SU-DHL-6 (cell line): ENCODE results near the gene ZNF747.

Source experiments
- H2AFZ ChIP-seq: fragments of 200-600 bp; sonication (generic); 2 replicates; pipeline ENCODE4 v1.6.1; 2014; ENCODE audit warnings: low read depth, mild to moderate bottlenecking, moderate library complexity, mixed read lengths, antibody characterized with exemption, low read length; ENCODE audit not compliant: severe bottlenecking
- H3F3A ChIP-seq: fragments of 200-600 bp; shearing (Covaris generic); 2 replicates; pipeline ENCODE4 v1.6.0; 2016; ENCODE audit warnings: antibody characterized with exemption, mild to moderate bottlenecking; ENCODE audit not compliant: insufficient read depth
- H3K27ac ChIP-seq: fragments of 200-600 bp; sonication (generic); 2 replicates; pipeline ENCODE4 v1.5.1; 2016; ENCODE audit warnings: low read depth, mild to moderate bottlenecking, low read length, moderate library complexity, mixed read lengths
- H3K27me3 ChIP-seq: fragments of 200-600 bp; sonication (generic), shearing (Covaris generic); 2 replicates; pipeline ENCODE4 v1.6.0; 2014; ENCODE audit warnings: mild to moderate bottlenecking, low read length
- H3K36me3 ChIP-seq: fragments of 200-600 bp; sonication (generic); 2 replicates; pipeline ENCODE4 v1.6.1; 2014; ENCODE audit warnings: mild to moderate bottlenecking, low read length, mixed read lengths
- H3K4me2 ChIP-seq: fragments of 300-600, 200-600 bp; shearing (Covaris generic), sonication (generic); 2 replicates; pipeline ENCODE4 v1.6.0; 2014; ENCODE audit warnings: low read length, low read depth, mild to moderate bottlenecking; ENCODE audit not compliant: poor library complexity, severe bottlenecking
- H3K4me3 ChIP-seq: fragments of 200-600 bp; sonication (generic); 2 replicates; pipeline ENCODE4 v1.5.1; 2014; ENCODE audit warnings: antibody characterized with exemption, low read length, mild to moderate bottlenecking, mixed read lengths; ENCODE audit not compliant: insufficient read depth, poor library complexity, severe bottlenecking
- H3K79me2 ChIP-seq: fragments of 200-600 bp; sonication (generic); 2 replicates; pipeline ENCODE4 v1.6.1; 2014; ENCODE audit warnings: mild to moderate bottlenecking, low read length, moderate library complexity; ENCODE audit not compliant: insufficient read depth
- H3K9ac ChIP-seq: fragments of 200-600 bp; sonication (generic); 2 replicates; pipeline ENCODE4 v1.7.0; 2014; ENCODE audit warnings: mild to moderate bottlenecking, low read length
- H3K9me2 ChIP-seq: fragments of 200-600 bp; sonication (generic); replicated peaks from 2 replicates; pipeline ENCODE4 v1.6.1; 2014; ENCODE audit warnings: low read length; ENCODE audit not compliant: insufficient read depth
- H3K9me3 ChIP-seq: fragments of 200-600 bp; sonication (generic); 2 replicates; pipeline ENCODE4 v1.6.1; 2014; ENCODE audit warnings: low read length, mixed read lengths; ENCODE audit not compliant: insufficient read depth
- H4K20me1 ChIP-seq: fragments of 200-600 bp; sonication (generic); 2 replicates; pipeline ENCODE4 v1.6.1; 2014; ENCODE audit warnings: low read depth, mild to moderate bottlenecking, antibody characterized with exemption, low read length, moderate library complexity, mixed read lengths
- EZH2phosphoT487 ChIP-seq: fragments of 200-600 bp; sonication (generic), shearing (Covaris generic); conservative IDR thresholded peaks from 2 replicates; pipeline ENCODE4 v1.6.1; 2018; ENCODE audit warnings: mild to moderate bottlenecking, antibody characterized with exemption, low read length, moderate library complexity, mixed read lengths
- TF ChIP-seq, protein P1 (sequence below): fragments of 200-600 bp; sonication (generic); IDR thresholded peaks from one replicate; pipeline ENCODE4 v1.5.1; 2017; ENCODE audit warnings: antibody characterized with exemption, mild to moderate bottlenecking, low read length, moderate library complexity; ENCODE audit not compliant: insufficient read depth, poor library complexity, severe bottlenecking

Gene ZNF747

DNA sequence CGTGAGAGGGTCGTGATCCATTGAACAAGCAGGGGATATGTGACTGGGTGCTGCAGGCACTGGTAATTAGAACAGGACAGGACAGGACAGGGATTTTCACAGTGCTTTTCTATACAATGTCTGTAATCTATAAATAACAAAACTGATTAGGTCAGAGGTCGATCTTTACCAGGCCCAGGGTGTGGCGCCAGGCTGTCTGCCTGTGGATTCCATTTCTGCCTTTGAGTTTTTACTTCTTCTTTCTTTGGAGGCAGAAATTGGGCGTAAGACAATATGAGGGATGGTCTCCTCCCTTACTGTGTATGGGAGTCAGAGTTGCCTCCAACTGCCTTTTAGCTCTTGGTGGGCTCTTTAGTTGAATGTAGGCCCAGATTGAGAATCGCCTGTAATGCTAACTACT is 25.0 kb upstream of the ZNF747 start:
- Histone ChIP-seq H3K27me3 (no peaks in the 10 kb centered on the region), H2AFZ (no peak overlapping the region), H3K9ac (no peak overlapping the region), H3K36me3 (no peaks in the 10 kb centered on the region), H3K4me3 (no peak overlapping the region), H4K20me1 (no peaks in the 10 kb centered on the region), H3K9me2 (no peaks in the 10 kb centered on the region), H3K79me2 (peaks cover 15% of the 10 kb centered on the region; the same call in 1 of the 2 replicates), H3F3A (peaks cover 5% of the 10 kb centered on the region; the same call in 1 of the 2 replicates), H3K9me3 (no peaks in the 10 kb centered on the region), H3K4me2 (no peak overlapping the region), H3K27ac (no peak overlapping the region)
- TF ChIP-seq, protein P1, sequence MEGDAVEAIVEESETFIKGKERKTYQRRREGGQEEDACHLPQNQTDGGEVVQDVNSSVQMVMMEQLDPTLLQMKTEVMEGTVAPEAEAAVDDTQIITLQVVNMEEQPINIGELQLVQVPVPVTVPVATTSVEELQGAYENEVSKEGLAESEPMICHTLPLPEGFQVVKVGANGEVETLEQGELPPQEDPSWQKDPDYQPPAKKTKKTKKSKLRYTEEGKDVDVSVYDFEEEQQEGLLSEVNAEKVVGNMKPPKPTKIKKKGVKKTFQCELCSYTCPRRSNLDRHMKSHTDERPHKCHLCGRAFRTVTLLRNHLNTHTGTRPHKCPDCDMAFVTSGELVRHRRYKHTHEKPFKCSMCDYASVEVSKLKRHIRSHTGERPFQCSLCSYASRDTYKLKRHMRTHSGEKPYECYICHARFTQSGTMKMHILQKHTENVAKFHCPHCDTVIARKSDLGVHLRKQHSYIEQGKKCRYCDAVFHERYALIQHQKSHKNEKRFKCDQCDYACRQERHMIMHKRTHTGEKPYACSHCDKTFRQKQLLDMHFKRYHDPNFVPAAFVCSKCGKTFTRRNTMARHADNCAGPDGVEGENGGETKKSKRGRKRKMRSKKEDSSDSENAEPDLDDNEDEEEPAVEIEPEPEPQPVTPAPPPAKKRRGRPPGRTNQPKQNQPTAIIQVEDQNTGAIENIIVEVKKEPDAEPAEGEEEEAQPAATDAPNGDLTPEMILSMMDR = no peak
- TF ChIP-seq EZH2phosphoT487 = no peak

DNA sequence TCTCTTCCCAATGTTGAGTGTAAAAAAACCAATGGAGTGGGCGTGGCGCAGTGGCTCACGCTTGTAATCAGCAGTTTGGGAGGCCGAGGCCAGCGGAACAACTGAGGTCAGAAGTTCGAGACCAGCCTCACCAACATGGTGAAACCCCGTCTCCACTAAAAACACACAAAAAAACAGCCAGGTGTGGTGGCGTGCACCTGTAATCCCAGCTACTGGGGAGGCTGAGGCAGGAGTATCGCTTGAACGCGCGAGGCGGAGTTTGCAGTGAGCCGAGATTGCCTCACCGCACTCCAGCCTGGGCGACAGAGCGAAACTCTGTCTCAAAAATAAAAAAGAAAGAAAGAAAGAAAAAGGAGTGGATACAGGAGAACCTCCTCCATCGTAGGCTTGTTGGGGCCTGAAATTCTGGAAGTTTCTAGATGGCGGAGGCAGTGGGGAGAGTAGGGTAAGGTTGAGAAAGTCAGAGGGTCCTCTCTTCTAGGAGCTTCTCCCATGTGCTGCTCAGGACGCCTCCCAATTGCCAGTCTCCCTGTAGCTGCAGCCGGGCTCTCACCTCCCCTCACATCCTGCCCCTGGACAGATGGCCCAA is 24.2 kb upstream of the ZNF747 start:
- Histone ChIP-seq H3K4me2 (peak overlapping the region; percentile 76), H3K27ac (peak overlapping the region; percentile 74), H3K4me3 (no peak overlapping the region), H3F3A (peaks cover 5% of the 10 kb centered on the region; the same call in 1 of the 2 replicates), H4K20me1 (no peaks in the 10 kb centered on the region), H2AFZ (peak overlapping the region; percentile 88), H3K9me3 (no peaks in the 10 kb centered on the region), H3K36me3 (no peaks in the 10 kb centered on the region), H3K9me2 (no peaks in the 10 kb centered on the region), H3K9ac (peak overlapping the region; percentile 93), H3K27me3 (no peaks in the 10 kb centered on the region), H3K79me2 (peaks cover 15% of the 10 kb centered on the region; the same call in 1 of the 2 replicates)
- TF ChIP-seq EZH2phosphoT487 = no peak
- TF ChIP-seq, protein P1 = no peak

DNA sequence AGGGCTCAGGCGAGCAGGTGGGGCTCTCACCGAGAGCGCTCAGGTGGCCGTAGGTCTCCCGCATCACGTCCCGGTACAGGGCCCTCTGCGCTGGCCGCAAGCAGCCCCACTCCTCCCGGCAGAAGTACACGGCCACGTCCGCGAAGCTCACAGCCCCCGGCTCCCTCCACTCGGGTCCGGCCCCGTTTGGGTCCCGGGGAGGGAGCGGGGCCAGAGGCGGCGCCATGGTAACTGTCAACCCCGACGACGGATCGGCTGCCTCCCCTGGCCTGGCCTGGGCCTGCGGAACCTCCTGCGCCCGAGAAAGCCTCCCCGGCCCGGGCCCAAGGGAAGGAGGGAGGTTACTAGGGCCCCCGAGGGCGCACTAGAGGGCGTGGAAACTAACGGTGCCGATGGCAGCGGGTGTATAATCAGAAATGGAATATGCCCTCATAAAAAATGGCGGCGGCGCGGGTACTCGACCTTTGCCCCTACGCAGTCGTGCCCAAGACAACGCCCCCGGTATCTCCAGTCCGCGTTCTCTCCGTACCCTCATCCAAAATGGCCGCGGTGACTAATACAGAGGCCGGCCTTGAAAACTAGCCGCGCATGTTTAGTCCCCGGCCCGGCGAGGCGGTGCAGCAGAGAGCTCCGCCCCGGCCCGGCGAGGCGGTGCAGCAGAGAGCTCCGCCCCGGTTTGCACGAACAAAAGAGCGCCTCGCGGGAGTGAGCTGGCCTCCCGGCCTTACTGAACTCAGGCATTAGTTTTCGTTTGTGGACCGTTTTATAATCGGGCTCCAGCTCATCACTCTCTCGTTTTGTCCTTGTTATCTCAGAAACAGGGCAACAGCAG is 23.5 kb upstream of the ZNF747 start, which contains the start of gene ZNF764:
Gene ZNF764, minus strand, starts transcription at position 418 of the 832 bp plus-strand sequence. Its CDS starts 192 bp downstream, at position 226.
- Histone ChIP-seq H3K4me3 (peak within 1 kb of the TSS; percentile 74), H3K27ac (peak within 1 kb of the TSS; percentile 74), H3K79me2 (peaks cover 15% of the 10 kb centered on the region; the same call in 1 of the 2 replicates), H4K20me1 (no peaks in the 10 kb centered on the region), H2AFZ (peak within 1 kb of the TSS; percentile 88), H3K9me2 (no peaks in the 10 kb centered on the region), H3K9ac (peak within 1 kb of the TSS; percentile 93), H3K4me2 (peak within 1 kb of the TSS; percentile 76), H3K9me3 (no peaks in the 10 kb centered on the region), H3K27me3 (no peaks in the 10 kb centered on the region), H3F3A (peaks cover 5% of the 10 kb centered on the region; the same call in 1 of the 2 replicates), H3K36me3 (no peaks in the 10 kb centered on the region)
- no peak for TF ChIP-seq EZH2phosphoT487
- TF ChIP-seq, protein P1 = no peak
